ENCODE data around the gene STAMBPL1. TPM values are rescaled to one million over a fixed set of nuclear protein-coding genes. Genes with fewer than 3 reads are reported as not detected.

Gene STAMBPL1
- polyA plus RNA-seq, 1 donor, result 25.5 TPM

GRCh38 chr10:88918191-88918905, 38.3 kb downstream of the STAMBPL1 start:
- Histone ChIP-seq H3K27me3 (ENCODE audit: control insufficient read depth, insufficient read depth, low read length) (no peaks in the 10 kb centered on the region), H3K27ac (ENCODE audit: low read length) (no peak overlapping the region), H3K4me1 (ENCODE audit: control insufficient read depth, insufficient read depth, low read length) (peaks cover 5% of the 10 kb centered on the region), H3K9me3 (ENCODE audit: control insufficient read depth, low read depth, low read length) (no peaks in the 10 kb centered on the region), H3K4me3 (ENCODE audit: low read length) (no peak overlapping the region), H3K36me3 (ENCODE audit: control insufficient read depth, insufficient read depth, low read length) (peaks cover 30% of the 10 kb centered on the region)
- WGBS (ENCODE audit: insufficient coverage, low lambda C conversion rate), result 91% methylated on average over 3 of the region's 3 CpGs
- peak; percentile 45 to 77 for DNase-seq

GRCh38 chr10:88919041-88919440, 39.0 kb downstream of the STAMBPL1 start:
- no peak for DNase-seq
- H3K4me3 ChIP-seq (ENCODE audit: low read length), result no peak overlapping the region
- no peaks in the 10 kb centered on the region for H3K27me3 ChIP-seq (ENCODE audit: control insufficient read depth, insufficient read depth, low read length)
- peaks cover 36% of the 10 kb centered on the region for H3K36me3 ChIP-seq (ENCODE audit: control insufficient read depth, insufficient read depth, low read length)
- no peak overlapping the region for H3K27ac ChIP-seq (ENCODE audit: low read length)
- peaks cover 5% of the 10 kb centered on the region for H3K4me1 ChIP-seq (ENCODE audit: control insufficient read depth, insufficient read depth, low read length)
- WGBS (ENCODE audit: insufficient coverage, low lambda C conversion rate), result 100% methylated on average over 1 of the region's 1 CpG
- H3K9me3 ChIP-seq (ENCODE audit: control insufficient read depth, low read depth, low read length), result no peaks in the 10 kb centered on the region

- no peak overlapping the region for H3K27ac ChIP-seq (ENCODE audit: low read length)
- H3K27me3 ChIP-seq (ENCODE audit: control insufficient read depth, insufficient read depth, low read length), result no peaks in the 10 kb centered on the region
- no peak for DNase-seq
- no peak overlapping the region for H3K4me3 ChIP-seq (ENCODE audit: low read length)
- WGBS (ENCODE audit: insufficient coverage, low lambda C conversion rate), result 0% methylated on average over 1 of the region's 2 CpGs
- peaks cover 44% of the 10 kb centered on the region for H3K36me3 ChIP-seq (ENCODE audit: control insufficient read depth, insufficient read depth, low read length)
- H3K4me1 ChIP-seq (ENCODE audit: control insufficient read depth, insufficient read depth, low read length), result peaks cover 5% of the 10 kb centered on the region
- no peaks in the 10 kb centered on the region for H3K9me3 ChIP-seq (ENCODE audit: control insufficient read depth, low read depth, low read length)
Measured at GRCh38 chr10:88920198-88920597, 40.2 kb downstream of the STAMBPL1 start.

- no CpG with 5 or more reads among the region's 3 CpGs for WGBS (ENCODE audit: insufficient coverage, low lambda C conversion rate)
- H3K27me3 ChIP-seq (ENCODE audit: control insufficient read depth, insufficient read depth, low read length), result no peaks in the 10 kb centered on the region
- no peak overlapping the region for H3K27ac ChIP-seq (ENCODE audit: low read length)
- no peak for DNase-seq
- H3K4me3 ChIP-seq (ENCODE audit: low read length), result no peak overlapping the region
- no peaks in the 10 kb centered on the region for H3K9me3 ChIP-seq (ENCODE audit: control insufficient read depth, low read depth, low read length)
- H3K36me3 ChIP-seq (ENCODE audit: control insufficient read depth, insufficient read depth, low read length), result peaks cover 42% of the 10 kb centered on the region
- peaks cover 5% of the 10 kb centered on the region for H3K4me1 ChIP-seq (ENCODE audit: control insufficient read depth, insufficient read depth, low read length)
Measured at GRCh38 chr10:88920986-88921593, 41.0 kb downstream of the STAMBPL1 start.

GRCh38 chr10:88922041-88922440, 42.0 kb downstream of the STAMBPL1 start:
- Histone ChIP-seq H3K4me3 (ENCODE audit: low read length) (no peak overlapping the region), H3K27ac (ENCODE audit: low read length) (no peak overlapping the region), H3K27me3 (ENCODE audit: control insufficient read depth, insufficient read depth, low read length) (no peaks in the 10 kb centered on the region), H3K9me3 (ENCODE audit: control insufficient read depth, low read depth, low read length) (no peaks in the 10 kb centered on the region), H3K36me3 (ENCODE audit: control insufficient read depth, insufficient read depth, low read length) (peaks cover 45% of the 10 kb centered on the region), H3K4me1 (ENCODE audit: control insufficient read depth, insufficient read depth, low read length) (peaks cover 5% of the 10 kb centered on the region)
- 33% methylated on average over 1 of the region's 2 CpGs for WGBS (ENCODE audit: insufficient coverage, low lambda C conversion rate)
- DNase-seq, result no peak

GRCh38 chr10:88923520-88923919, 43.5 kb downstream of the STAMBPL1 start:
- no peaks in the 10 kb centered on the region for H3K4me1 ChIP-seq (ENCODE audit: control insufficient read depth, insufficient read depth, low read length)
- peaks cover 43% of the 10 kb centered on the region for H3K36me3 ChIP-seq (ENCODE audit: control insufficient read depth, insufficient read depth, low read length)
- H3K27me3 ChIP-seq (ENCODE audit: control insufficient read depth, insufficient read depth, low read length), result no peaks in the 10 kb centered on the region
- no peak overlapping the region for H3K27ac ChIP-seq (ENCODE audit: low read length)
- no peak for DNase-seq
- no peaks in the 10 kb centered on the region for H3K9me3 ChIP-seq (ENCODE audit: control insufficient read depth, low read depth, low read length)
- no peak overlapping the region for H3K4me3 ChIP-seq (ENCODE audit: low read length)

GRCh38 chr10:88926566-88927415, 46.7 kb downstream of the STAMBPL1 start:
- WGBS (ENCODE audit: insufficient coverage, low lambda C conversion rate), result 85% methylated on average over 2 of the region's 6 CpGs
- peak in 1 of 2 donors; percentile 21 for DNase-seq
- H3K4me3 ChIP-seq (ENCODE audit: low read length), result no peak overlapping the region
- H3K9me3 ChIP-seq (ENCODE audit: control insufficient read depth, low read depth, low read length), result no peaks in the 10 kb centered on the region
- H3K4me1 ChIP-seq (ENCODE audit: control insufficient read depth, insufficient read depth, low read length), result no peaks in the 10 kb centered on the region
- H3K27ac ChIP-seq (ENCODE audit: low read length), result peak overlapping the region; percentile 56
- H3K27me3 ChIP-seq (ENCODE audit: control insufficient read depth, insufficient read depth, low read length), result no peaks in the 10 kb centered on the region
- H3K36me3 ChIP-seq (ENCODE audit: control insufficient read depth, insufficient read depth, low read length), result peaks cover 35% of the 10 kb centered on the region

GRCh38 chr10:88927416-88927690, 47.3 kb downstream of the STAMBPL1 start:
- DNase-seq, result no peak
- Histone ChIP-seq H3K4me1 (ENCODE audit: control insufficient read depth, insufficient read depth, low read length) (peaks cover 2% of the 10 kb centered on the region), H3K9me3 (ENCODE audit: control insufficient read depth, low read depth, low read length) (no peaks in the 10 kb centered on the region), H3K4me3 (ENCODE audit: low read length) (no peak overlapping the region), H3K27me3 (ENCODE audit: control insufficient read depth, insufficient read depth, low read length) (no peaks in the 10 kb centered on the region), H3K27ac (ENCODE audit: low read length) (no peak overlapping the region), H3K36me3 (ENCODE audit: control insufficient read depth, insufficient read depth, low read length) (peaks cover 30% of the 10 kb centered on the region)
- WGBS (ENCODE audit: insufficient coverage, low lambda C conversion rate), result 60% methylated on average over 1 of the region's 2 CpGs

- Histone ChIP-seq H3K4me1 (ENCODE audit: control insufficient read depth, insufficient read depth, low read length) (peaks cover 4% of the 10 kb centered on the region), H3K36me3 (ENCODE audit: control insufficient read depth, insufficient read depth, low read length) (peaks cover 33% of the 10 kb centered on the region), H3K4me3 (ENCODE audit: low read length) (no peak overlapping the region), H3K27ac (ENCODE audit: low read length) (no peak overlapping the region), H3K9me3 (ENCODE audit: control insufficient read depth, low read depth, low read length) (no peaks in the 10 kb centered on the region), H3K27me3 (ENCODE audit: control insufficient read depth, insufficient read depth, low read length) (no peaks in the 10 kb centered on the region)
- no peak for DNase-seq
- WGBS (ENCODE audit: insufficient coverage, low lambda C conversion rate), result 57% methylated on average over 1 of the region's 2 CpGs
Measured at GRCh38 chr10:88928254-88928653, 48.2 kb downstream of the STAMBPL1 start.

GRCh38 chr10:88931548-88931947, 51.5 kb downstream of the STAMBPL1 start:
- DNase-seq, result no peak
- no peak overlapping the region for H3K27ac ChIP-seq (ENCODE audit: low read length)
- no peak overlapping the region for H3K4me3 ChIP-seq (ENCODE audit: low read length)
- H3K27me3 ChIP-seq (ENCODE audit: control insufficient read depth, insufficient read depth, low read length), result no peaks in the 10 kb centered on the region
- peaks cover 4% of the 10 kb centered on the region for H3K4me1 ChIP-seq (ENCODE audit: control insufficient read depth, insufficient read depth, low read length)
- no CpG with 5 or more reads among the region's 1 CpG for WGBS (ENCODE audit: insufficient coverage, low lambda C conversion rate)
- H3K36me3 ChIP-seq (ENCODE audit: control insufficient read depth, insufficient read depth, low read length), result peaks cover 30% of the 10 kb centered on the region
- H3K9me3 ChIP-seq (ENCODE audit: control insufficient read depth, low read depth, low read length), result no peaks in the 10 kb centered on the region

All from large intestine (tissue), 3 donors.